D721Med (cell line): ENCODE data around the gene ELP2.
"Not testable (repeated sequence)": the region's sequence is repeated elsewhere in the genome, so short reads cannot be mapped to it uniquely, and the experiment has no call there.

Source experiments
- DNase-seq: peaks from one replicate; pipeline ENCODE4 v3.0.0; 2011; ENCODE audit warnings: low spot score; ENCODE audit not compliant: insufficient read length
- FAIRE-seq: peaks from 2 replicates; lab custom pipeline; 2011; peaks lifted over from hg19 to GRCh38; lab: Jason Lieb, UNC
- TF ChIP-seq, protein P1 (sequence below): IDR thresholded peaks from 2 replicates; pipeline ENCODE4 v1.5.1; 2012; ENCODE audit warnings: mild to moderate bottlenecking, control low read depth; ENCODE audit not compliant: insufficient read depth; ENCODE audit errors: missing control alignments

The ELP2 gene

DNA sequence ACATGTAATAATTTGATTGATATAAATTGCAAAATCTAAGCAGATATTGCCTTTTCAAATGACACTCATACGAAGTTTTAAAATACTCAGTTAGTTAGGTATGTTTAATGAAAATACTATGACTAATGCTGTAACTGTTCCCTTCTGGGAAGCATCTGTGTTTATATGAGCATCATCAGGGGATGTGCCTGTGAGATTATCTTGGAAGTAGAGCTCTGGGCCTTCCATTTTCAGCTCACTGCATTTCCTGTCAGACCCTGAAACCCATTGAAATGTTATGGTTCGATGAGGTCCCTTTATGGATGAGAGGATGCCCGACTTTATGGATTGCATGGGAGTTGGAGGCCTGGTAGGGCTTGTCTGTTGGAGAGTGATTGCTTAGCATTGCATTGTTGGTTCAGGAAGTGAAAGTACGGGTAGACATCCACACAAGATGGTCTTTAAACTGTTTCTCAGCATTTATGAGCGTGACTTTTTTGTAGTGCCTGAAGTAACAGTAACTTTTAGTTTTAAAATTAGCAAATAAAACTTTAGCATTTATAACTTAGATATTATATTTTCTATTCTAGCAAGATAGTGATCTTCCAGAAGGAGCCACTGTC is 28.7 kb downstream of the ELP2 start:
- FAIRE-seq: peak; percentile 35
- TF ChIP-seq, protein P1, sequence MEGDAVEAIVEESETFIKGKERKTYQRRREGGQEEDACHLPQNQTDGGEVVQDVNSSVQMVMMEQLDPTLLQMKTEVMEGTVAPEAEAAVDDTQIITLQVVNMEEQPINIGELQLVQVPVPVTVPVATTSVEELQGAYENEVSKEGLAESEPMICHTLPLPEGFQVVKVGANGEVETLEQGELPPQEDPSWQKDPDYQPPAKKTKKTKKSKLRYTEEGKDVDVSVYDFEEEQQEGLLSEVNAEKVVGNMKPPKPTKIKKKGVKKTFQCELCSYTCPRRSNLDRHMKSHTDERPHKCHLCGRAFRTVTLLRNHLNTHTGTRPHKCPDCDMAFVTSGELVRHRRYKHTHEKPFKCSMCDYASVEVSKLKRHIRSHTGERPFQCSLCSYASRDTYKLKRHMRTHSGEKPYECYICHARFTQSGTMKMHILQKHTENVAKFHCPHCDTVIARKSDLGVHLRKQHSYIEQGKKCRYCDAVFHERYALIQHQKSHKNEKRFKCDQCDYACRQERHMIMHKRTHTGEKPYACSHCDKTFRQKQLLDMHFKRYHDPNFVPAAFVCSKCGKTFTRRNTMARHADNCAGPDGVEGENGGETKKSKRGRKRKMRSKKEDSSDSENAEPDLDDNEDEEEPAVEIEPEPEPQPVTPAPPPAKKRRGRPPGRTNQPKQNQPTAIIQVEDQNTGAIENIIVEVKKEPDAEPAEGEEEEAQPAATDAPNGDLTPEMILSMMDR: no peak
- no peak for DNase-seq

DNA sequence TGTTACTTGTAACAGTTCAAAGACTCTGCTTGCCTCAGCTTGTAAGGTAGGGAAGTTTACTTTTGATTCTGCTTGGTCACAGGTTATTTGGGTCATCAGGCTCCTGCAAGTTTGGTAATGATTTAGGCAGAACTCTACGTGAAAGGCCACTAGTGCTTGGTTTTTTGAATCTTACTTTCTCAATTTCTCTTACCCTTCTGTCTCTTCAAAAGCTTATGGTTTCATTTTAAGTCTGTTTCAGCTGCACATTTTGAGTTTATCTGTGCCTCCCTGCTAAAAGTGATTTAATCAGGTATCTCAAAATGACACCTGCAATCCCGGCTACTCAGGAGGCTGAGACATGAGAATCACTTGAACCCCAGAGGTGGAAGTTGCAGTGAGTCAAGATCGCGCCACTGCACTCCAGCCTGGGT is 31.3 kb downstream of the ELP2 start:
- no peak for DNase-seq

DNA sequence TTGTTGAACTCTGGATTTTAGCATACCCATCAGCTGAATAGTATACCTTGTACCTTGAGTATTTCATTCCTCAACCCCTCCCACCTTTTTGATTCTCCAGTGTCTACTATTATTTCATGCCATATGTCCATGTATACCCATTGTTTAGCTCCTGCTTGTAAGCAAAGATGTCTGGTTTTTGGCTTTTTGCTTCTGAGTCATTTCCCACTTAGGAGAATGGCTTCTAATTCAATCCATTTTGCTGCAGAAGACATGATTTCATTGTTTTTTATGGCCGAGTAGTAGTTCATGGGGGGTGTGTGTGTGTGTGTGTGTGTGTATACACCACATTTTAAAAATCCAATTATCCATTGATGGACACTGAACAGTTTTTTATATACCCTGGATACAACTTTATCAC is 33.3 kb downstream of the ELP2 start:
- DNase-seq (no peak), FAIRE-seq (peak; percentile 25)
- TF ChIP-seq, protein P1: no peak

More for the DNA sequence above, 31.3 kb downstream of the ELP2 start:
- TF ChIP-seq, protein P1: no peak
- no peak for FAIRE-seq

DNA sequence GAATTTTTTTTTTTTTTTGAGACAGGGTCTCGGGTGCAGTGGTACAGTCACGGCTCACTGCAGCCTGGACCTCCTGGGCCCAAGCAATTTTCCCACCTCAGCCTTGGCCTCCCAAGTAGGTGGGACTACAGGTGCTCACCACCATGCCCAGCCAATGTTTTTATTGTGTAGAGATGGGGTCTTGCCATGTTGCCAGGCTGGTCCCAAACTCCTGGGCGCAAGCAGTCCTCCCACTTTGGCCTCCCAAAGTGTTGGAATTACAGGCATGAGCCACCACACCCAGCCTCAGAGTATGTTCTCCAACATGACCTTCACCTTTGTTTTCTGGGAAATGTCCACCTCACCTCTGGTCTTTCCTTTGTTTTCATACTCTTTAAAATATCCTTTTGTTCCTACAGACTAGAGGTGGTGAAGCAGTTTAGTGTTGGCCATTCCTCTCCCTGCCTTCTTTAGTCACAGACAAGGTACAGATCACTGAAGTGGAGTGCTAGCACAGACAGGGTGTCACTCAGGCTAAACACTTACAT is 38.1 kb downstream of the ELP2 start:
- DNase-seq (no peak), FAIRE-seq (no peak)
- TF ChIP-seq, protein P1: no peak

DNA sequence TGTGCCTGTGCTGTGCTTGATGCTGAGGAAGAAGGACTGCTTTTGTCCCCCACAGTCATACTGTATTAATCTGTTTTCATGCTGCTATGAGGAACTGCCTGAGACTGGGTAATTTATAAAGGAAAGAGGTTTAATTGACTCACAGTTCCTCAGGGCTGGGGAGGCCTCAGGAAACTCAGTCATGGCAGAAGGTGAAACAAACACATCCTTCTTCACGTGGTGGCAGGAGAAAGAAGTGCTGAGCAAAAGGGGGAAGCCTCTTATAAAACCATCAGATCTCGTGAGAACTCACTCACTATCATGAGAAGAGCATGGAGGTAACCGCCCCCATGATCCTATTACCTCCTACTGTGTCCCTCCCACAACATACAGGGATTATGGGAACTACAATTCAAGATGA is 38.6 kb downstream of the ELP2 start:
- FAIRE-seq, DNase-seq: not testable (repeated sequence)

DNA sequence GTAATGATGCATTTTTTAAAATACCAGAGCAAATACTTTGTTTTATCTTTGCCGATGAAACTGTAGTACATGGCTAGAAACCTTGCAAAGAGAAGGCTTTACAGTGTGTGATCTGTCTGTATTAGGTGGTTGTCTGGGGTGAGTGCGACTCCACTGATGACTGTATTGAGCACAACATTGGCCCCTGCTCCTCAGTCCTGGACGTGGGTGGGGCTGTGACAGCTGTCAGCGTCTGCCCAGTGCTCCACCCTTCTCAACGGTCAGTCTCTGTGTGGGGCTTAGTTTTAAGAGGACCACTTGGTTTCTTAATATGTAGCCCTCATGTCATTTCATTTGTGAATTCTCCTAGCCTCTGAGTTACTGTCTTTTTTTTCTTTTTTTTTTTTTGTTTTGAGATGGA is 40.2 kb downstream of the ELP2 start:
- FAIRE-seq (no peak), DNase-seq (no peak)
- TF ChIP-seq, protein P1: no peak

DNA sequence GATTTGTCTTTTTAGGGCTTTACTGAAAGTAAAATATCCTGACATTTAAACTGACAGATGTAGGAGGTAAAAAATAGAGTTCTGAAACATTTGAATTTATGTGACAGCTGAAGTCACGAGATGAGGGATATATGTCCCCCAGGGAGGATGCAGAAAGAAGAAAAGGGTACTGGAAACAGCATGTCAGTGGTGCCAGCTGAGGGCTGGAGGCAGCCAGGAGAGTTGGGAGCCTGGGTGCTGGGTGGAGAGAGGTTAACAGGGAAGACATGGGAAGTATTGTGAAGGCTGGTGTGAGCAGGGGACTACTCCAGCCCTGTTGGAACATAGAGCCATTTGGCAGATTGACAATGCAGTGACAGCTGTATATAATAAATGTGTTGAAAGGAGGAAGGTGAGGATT is 45.8 kb downstream of the ELP2 start:
- DNase-seq (no peak), FAIRE-seq (no peak)
- TF ChIP-seq, protein P1: no peak

DNA sequence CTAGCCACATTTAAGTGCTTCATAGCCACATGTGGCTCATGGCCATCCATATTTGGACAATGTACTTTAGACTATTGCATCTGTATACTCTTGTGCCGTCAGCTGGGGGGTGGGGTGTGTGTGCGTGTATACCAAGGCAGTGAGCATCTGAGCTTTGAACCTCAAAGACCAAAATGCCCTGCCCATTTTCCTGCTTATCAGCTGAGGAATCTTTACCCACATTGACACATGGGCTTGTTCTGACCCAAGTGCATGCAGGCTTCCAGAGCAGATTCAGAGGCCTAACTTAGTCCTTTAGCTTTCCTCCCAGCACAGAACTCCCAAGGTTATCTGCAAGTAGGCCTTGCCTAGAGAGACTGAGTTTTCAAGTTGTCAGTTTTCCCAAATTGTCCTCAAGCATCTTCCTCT is 46.5 kb downstream of the ELP2 start:
- no peak for DNase-seq
- FAIRE-seq: no peak
- TF ChIP-seq, protein P1: no peak
